ENCODE measurements around the gene ANKS1B. TPM values are rescaled to one million over a fixed set of nuclear protein-coding genes. Genes with fewer than 3 reads are reported as not detected.

Gene ANKS1B
- total RNA-seq, 1 experiment from 2014 or later, result 9.7 TPM

- Histone ChIP-seq H3K36me3 (ENCODE audit: control insufficient read depth, insufficient read depth, low read length) (no peaks in the 10 kb centered on the region), H3K9me3 (ENCODE audit: control insufficient read depth, insufficient read depth, low read depth, low read length) (no peaks in the 10 kb centered on the region), H3K4me1 (ENCODE audit: control insufficient read depth, insufficient read depth, low read length) (no peaks in the 10 kb centered on the region), H3K27ac (ENCODE audit: low read length) (no peak overlapping the region), H3K4me3 (ENCODE audit: low read depth in 2 of 2, low read length in 2 of 2) (no peak overlapping the region), H3K27me3 (ENCODE audit: control insufficient read depth, insufficient read depth, low read length) (no peaks in the 10 kb centered on the region)
- intact Hi-C loops (cut with micrococcal nuclease; ENCODE audit: unreplicated experiment) (no loop called here), in situ Hi-C loops (cut with HindIII; ENCODE audit: low pct_unique_long_range_greater_than_20kb, low sequenced_read_pairs) (no loop called here)
- DNase-seq (ENCODE audit: low read depth, low spot score), result no peak
- TF ChIP-seq SIN3A (IDR thresholded peaks at IDR 0.05; ENCODE audit: borderline replicate concordance, insufficient read depth, low read depth, low read length) (no peak), POLR2AphosphoS5 (IDR thresholded peaks at IDR 0.05; ENCODE audit: low read depth, low read length) (no peak), REST (IDR thresholded peaks at IDR 0.05; ENCODE audit: insufficient read depth in 1 of 2, low read depth in 2 of 2, low read length in 1 of 2) (no peak), TCF7L2 (IDR thresholded peaks at IDR 0.05; ENCODE audit: low read depth, low read length) (no peak), CTCF (IDR thresholded peaks at IDR 0.05) (no peak)
- POLR2A ChIA-PET, result interaction anchor here (0.5 to 0.6 kb wide), 2 partner anchors 12 to 27 kb away, joined by 3 to 4 read pairs; no protein-coding TSS in a partner anchor
- CTCF ChIA-PET, result interaction anchor here (1.0 kb wide), 1 partner anchor 147 kb away, joined by 5 read pairs; the partner anchor contains the start of gene SLC25A3
- no TSS peak for BruUV-seq (replicated peaks)
- ATAC-seq, result no peak
Observed at GRCh38 chr12:98740751-98741150, 1244.0 kb downstream of the ANKS1B start.

GRCh38 chr12:98738539-98738938 is 1246.2 kb downstream of the ANKS1B start:
- no peak for DNase-seq (ENCODE audit: low read depth, low spot score)
- in situ Hi-C loops (cut with HindIII; ENCODE audit: low pct_unique_long_range_greater_than_20kb, low sequenced_read_pairs) (no loop called here), intact Hi-C loops (cut with micrococcal nuclease; ENCODE audit: unreplicated experiment) (no loop called here)
- H3K27me3 ChIP-seq (ENCODE audit: control insufficient read depth, insufficient read depth, low read length), result no peaks in the 10 kb centered on the region
- ChIA-PET CTCF (no interaction called here), POLR2A (no interaction called here)
- H3K36me3 ChIP-seq (ENCODE audit: control insufficient read depth, insufficient read depth, low read length), result no peaks in the 10 kb centered on the region
- no peaks in the 10 kb centered on the region for H3K4me1 ChIP-seq (ENCODE audit: control insufficient read depth, insufficient read depth, low read length)
- H3K9me3 ChIP-seq (ENCODE audit: control insufficient read depth, insufficient read depth, low read depth, low read length), result no peaks in the 10 kb centered on the region
- H3K27ac ChIP-seq (ENCODE audit: low read length), result no peak overlapping the region
- TF ChIP-seq TCF7L2 (IDR thresholded peaks at IDR 0.05; ENCODE audit: low read depth, low read length) (no peak), POLR2AphosphoS5 (IDR thresholded peaks at IDR 0.05; ENCODE audit: low read depth, low read length) (no peak), SIN3A (IDR thresholded peaks at IDR 0.05; ENCODE audit: borderline replicate concordance, insufficient read depth, low read depth, low read length) (no peak), CTCF (IDR thresholded peaks at IDR 0.05) (no peak), REST (IDR thresholded peaks at IDR 0.05; ENCODE audit: insufficient read depth in 1 of 2, low read depth in 2 of 2, low read length in 1 of 2) (no peak)
- BruUV-seq (replicated peaks), result no TSS peak
- H3K4me3 ChIP-seq (ENCODE audit: low read depth in 2 of 2, low read length in 2 of 2), result no peak overlapping the region
- ATAC-seq, result no peak
